Astrocyte (in vitro differentiated cells and primary cell): ENCODE data around the gene BPI.

Experiments used
- EZH2 ChIP-seq: IDR thresholded peaks from 2 replicates; pipeline ENCODE4 v1.6.1; 2012; ENCODE audit warnings: mild to moderate bottlenecking, low read length, inconsistent platforms; ENCODE audit not compliant: insufficient read depth
- TF ChIP-seq, protein P1 (sequence below): IDR thresholded peaks from 2 replicates; pipeline ENCODE4 v1.5.1; 2011; ENCODE audit warnings: low read depth, mild to moderate bottlenecking, inconsistent platforms, low read length, moderate library complexity; ENCODE audit not compliant: insufficient read depth

DNA sequence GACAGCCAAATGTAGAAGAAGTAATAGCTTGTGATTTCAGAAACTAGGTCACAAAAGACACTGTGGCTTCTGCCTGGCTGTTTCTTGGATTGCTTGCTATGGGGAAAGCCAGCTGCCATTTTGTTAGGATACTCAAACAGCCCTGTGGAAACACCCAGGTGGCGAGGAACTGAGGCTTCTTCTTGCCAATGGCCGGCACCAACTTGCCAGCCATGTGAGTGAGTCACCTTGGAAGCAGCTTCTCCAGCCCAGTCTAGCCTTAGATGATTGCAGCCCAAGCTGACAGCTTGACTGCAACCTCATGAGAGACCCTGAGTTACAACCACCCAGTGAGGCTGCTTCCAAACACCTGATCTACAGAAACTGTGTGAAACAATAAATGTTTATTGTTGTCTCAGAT lies 31.6 kb upstream of the BPI start:
- TF ChIP-seq, protein P1, sequence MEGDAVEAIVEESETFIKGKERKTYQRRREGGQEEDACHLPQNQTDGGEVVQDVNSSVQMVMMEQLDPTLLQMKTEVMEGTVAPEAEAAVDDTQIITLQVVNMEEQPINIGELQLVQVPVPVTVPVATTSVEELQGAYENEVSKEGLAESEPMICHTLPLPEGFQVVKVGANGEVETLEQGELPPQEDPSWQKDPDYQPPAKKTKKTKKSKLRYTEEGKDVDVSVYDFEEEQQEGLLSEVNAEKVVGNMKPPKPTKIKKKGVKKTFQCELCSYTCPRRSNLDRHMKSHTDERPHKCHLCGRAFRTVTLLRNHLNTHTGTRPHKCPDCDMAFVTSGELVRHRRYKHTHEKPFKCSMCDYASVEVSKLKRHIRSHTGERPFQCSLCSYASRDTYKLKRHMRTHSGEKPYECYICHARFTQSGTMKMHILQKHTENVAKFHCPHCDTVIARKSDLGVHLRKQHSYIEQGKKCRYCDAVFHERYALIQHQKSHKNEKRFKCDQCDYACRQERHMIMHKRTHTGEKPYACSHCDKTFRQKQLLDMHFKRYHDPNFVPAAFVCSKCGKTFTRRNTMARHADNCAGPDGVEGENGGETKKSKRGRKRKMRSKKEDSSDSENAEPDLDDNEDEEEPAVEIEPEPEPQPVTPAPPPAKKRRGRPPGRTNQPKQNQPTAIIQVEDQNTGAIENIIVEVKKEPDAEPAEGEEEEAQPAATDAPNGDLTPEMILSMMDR, result no peak
- TF ChIP-seq EZH2, result no peak
